DND-41 (cell line): ENCODE results near the gene DEFB119.

Experiments
- ATAC-seq: fragments of 200-7000 bp; cut with Tn5 transposase; 3 replicates; pipeline ENCODE4 v1.9.1; 2021; ENCODE audit warnings: low read depth; ENCODE audit not compliant: insufficient read depth
- DNase-seq: peaks from one replicate; pipeline ENCODE4 v3.0.0-alpha.2; 2020
- H2AFZ ChIP-seq: 2 replicates; pipeline ENCODE4 v1.6.0; 2012; ENCODE audit warnings: low read depth, low read length
- H3K27ac ChIP-seq: 2 replicates; pipeline ENCODE4 v1.5.1; 2012; ENCODE audit warnings: low read length, inconsistent platforms
- H3K27me3 ChIP-seq: fragments of 200-600 bp; sonication (generic); 2 replicates; pipeline ENCODE4 v1.6.0; 2012; ENCODE audit warnings: low read length, mild to moderate bottlenecking, inconsistent platforms; ENCODE audit not compliant: insufficient read depth, poor library complexity
- H3K36me3 ChIP-seq: 2 replicates; pipeline ENCODE4 v1.5.1; 2012; ENCODE audit warnings: low read length, inconsistent platforms; ENCODE audit not compliant: insufficient read depth
- H3K4me1 ChIP-seq: 2 replicates; pipeline ENCODE4 v1.5.1; 2012; ENCODE audit warnings: mild to moderate bottlenecking, low read length; ENCODE audit not compliant: insufficient read depth
- H3K4me2 ChIP-seq: 2 replicates; pipeline ENCODE4 v1.6.0; 2012; ENCODE audit warnings: mild to moderate bottlenecking, moderate library complexity, low read length, inconsistent platforms; ENCODE audit not compliant: insufficient read depth
- H3K4me3 ChIP-seq, 2 experiments: fragments of 200-600 bp in 1 of 2; shearing (Covaris generic) in 1 of 2; 2 replicates each; pipeline ENCODE4 v1.5.1; 2012 to 2016; ENCODE audit warnings: inconsistent platforms in 2 of 2, low read length in 2 of 2, mild to moderate bottlenecking in 2 of 2, low read depth in 1 of 2, moderate library complexity in 1 of 2
- H3K79me2 ChIP-seq: 2 replicates; pipeline ENCODE4 v1.6.0; 2012; ENCODE audit warnings: low read length, inconsistent platforms; ENCODE audit not compliant: insufficient read depth
- H3K9ac ChIP-seq: 2 replicates; pipeline ENCODE4 v1.6.0; 2012; ENCODE audit warnings: low read depth, mild to moderate bottlenecking, inconsistent platforms, low read length, moderate library complexity
- H3K9me3 ChIP-seq: 2 replicates; pipeline ENCODE4 v1.5.1; 2012; ENCODE audit warnings: low read length, moderate library complexity, mild to moderate bottlenecking, inconsistent platforms; ENCODE audit not compliant: insufficient read depth, severe bottlenecking
- H4K20me1 ChIP-seq: 2 replicates; pipeline ENCODE4 v1.6.0; 2012; ENCODE audit warnings: low read length; ENCODE audit not compliant: insufficient read depth
- EZH2 ChIP-seq: IDR thresholded peaks from 3 replicates; pipeline ENCODE4 v1.6.1; 2012; ENCODE audit warnings: borderline replicate concordance, low read depth, mild to moderate bottlenecking, moderate library complexity, low read length, inconsistent platforms; ENCODE audit not compliant: severe bottlenecking
- TF ChIP-seq, protein P1 (sequence below): IDR thresholded peaks from 2 replicates; pipeline ENCODE4 v1.5.1; 2012; ENCODE audit warnings: borderline replicate concordance, low read length, moderate library complexity, mild to moderate bottlenecking; ENCODE audit not compliant: poor library complexity, severe bottlenecking; ENCODE audit errors: extremely low read depth

Gene DEFB119

GRCh38 chr20:31410011-31410410 is 19.6 kb upstream of the DEFB119 start:
- Histone ChIP-seq H3K27ac (no peak overlapping the region), H2AFZ (no peak overlapping the region), H3K27me3 (no peaks in the 10 kb centered on the region), H3K9me3 (no peaks in the 10 kb centered on the region), H3K4me3 (no peak overlapping the region), H4K20me1 (no peaks in the 10 kb centered on the region), H3K4me2 (no peak overlapping the region), H3K9ac (no peak overlapping the region), H3K36me3 (no peaks in the 10 kb centered on the region), H3K4me1 (no peaks in the 10 kb centered on the region), H3K79me2 (no peaks in the 10 kb centered on the region)
- TF ChIP-seq, protein P1, sequence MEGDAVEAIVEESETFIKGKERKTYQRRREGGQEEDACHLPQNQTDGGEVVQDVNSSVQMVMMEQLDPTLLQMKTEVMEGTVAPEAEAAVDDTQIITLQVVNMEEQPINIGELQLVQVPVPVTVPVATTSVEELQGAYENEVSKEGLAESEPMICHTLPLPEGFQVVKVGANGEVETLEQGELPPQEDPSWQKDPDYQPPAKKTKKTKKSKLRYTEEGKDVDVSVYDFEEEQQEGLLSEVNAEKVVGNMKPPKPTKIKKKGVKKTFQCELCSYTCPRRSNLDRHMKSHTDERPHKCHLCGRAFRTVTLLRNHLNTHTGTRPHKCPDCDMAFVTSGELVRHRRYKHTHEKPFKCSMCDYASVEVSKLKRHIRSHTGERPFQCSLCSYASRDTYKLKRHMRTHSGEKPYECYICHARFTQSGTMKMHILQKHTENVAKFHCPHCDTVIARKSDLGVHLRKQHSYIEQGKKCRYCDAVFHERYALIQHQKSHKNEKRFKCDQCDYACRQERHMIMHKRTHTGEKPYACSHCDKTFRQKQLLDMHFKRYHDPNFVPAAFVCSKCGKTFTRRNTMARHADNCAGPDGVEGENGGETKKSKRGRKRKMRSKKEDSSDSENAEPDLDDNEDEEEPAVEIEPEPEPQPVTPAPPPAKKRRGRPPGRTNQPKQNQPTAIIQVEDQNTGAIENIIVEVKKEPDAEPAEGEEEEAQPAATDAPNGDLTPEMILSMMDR: no peak
- no peak for TF ChIP-seq EZH2
- DNase-seq (no peak), ATAC-seq (no peak)

GRCh38 chr20:31406115-31406514 is 15.7 kb upstream of the DEFB119 start, which contains the start of gene DEFB121:
Gene DEFB121, minus strand, starts transcription at chr20:31406215. Its CDS starts 63 bp downstream, at chr20:31406152.
- Histone ChIP-seq H4K20me1 (no peaks in the 10 kb centered on the region), H3K9ac (no peak within 1 kb of the TSS), H3K36me3 (no peaks in the 10 kb centered on the region), H3K4me3 (no peak within 1 kb of the TSS), H3K27ac (no peak within 1 kb of the TSS), H3K79me2 (no peaks in the 10 kb centered on the region), H3K27me3 (peaks cover 2% of the 10 kb centered on the region), H3K4me1 (no peaks in the 10 kb centered on the region), H3K9me3 (no peaks in the 10 kb centered on the region), H2AFZ (no peak within 1 kb of the TSS), H3K4me2 (no peak within 1 kb of the TSS)
- TF ChIP-seq, protein P1: no peak
- TF ChIP-seq EZH2: no peak
- DNase-seq (no peak), ATAC-seq (no peak)

- H3K27me3 ChIP-seq: peaks cover 2% of the 10 kb centered on the region
- no peaks in the 10 kb centered on the region for H3K79me2 ChIP-seq
- no peaks in the 10 kb centered on the region for H3K36me3 ChIP-seq
These were observed 13.5 kb upstream of the DEFB119 start for GRCh38 chr20:31403886-31404285.

More at GRCh38 chr20:31403886-31404285, 13.5 kb upstream of the DEFB119 start:
- H4K20me1 ChIP-seq: no peaks in the 10 kb centered on the region
- no peaks in the 10 kb centered on the region for H3K4me1 ChIP-seq
- no peak overlapping the region for H3K27ac ChIP-seq
- no peak overlapping the region for H3K4me2 ChIP-seq
- H3K9me3 ChIP-seq: no peaks in the 10 kb centered on the region
- no peak overlapping the region for H3K4me3 ChIP-seq
- DNase-seq (no peak), ATAC-seq (no peak)
- H2AFZ ChIP-seq: no peak overlapping the region
- TF ChIP-seq, protein P1: no peak
- no peak for TF ChIP-seq EZH2
- H3K9ac ChIP-seq: no peak overlapping the region
